ENCODE measurements around the gene ATF7. TPM values are rescaled to one million over a fixed set of nuclear protein-coding genes. Genes with fewer than 3 reads are reported as not detected.

Gene ATF7
- polyA plus RNA-seq, 2 donors, result 15.9 to 23.5 TPM

- Histone ChIP-seq H3K27me3 (ENCODE audit: control insufficient read depth in 1 of 2, insufficient read depth in 2 of 2, low read length in 2 of 2) (no peaks in the 10 kb centered on the region), H3K4me1 (ENCODE audit: control insufficient read depth in 2 of 2, insufficient read depth in 2 of 2, low read length in 1 of 2) (no peaks in the 10 kb centered on the region), H3K36me3 (ENCODE audit: control insufficient read depth in 2 of 2, insufficient read depth in 2 of 2, low read length in 1 of 2) (peaks cover 23 to 33% of the 10 kb centered on the region in 2 donors), H3K4me3 (ENCODE audit: low read depth in 1 of 2, low read length in 2 of 2) (no peak overlapping the region), H3K27ac (ENCODE audit: low read depth in 2 of 2, low read length in 1 of 2) (no peak overlapping the region), H3K9me3 (ENCODE audit: control insufficient read depth in 2 of 2, insufficient read depth in 1 of 2, low read depth in 1 of 2, low read length in 1 of 2) (no peaks in the 10 kb centered on the region)
- WGBS, 2 donors, result 82 to 88% methylated on average over 9 of the region's 9 CpGs
Observed at GRCh38 chr12:53510181-53510812, 115.9 kb downstream of the ATF7 start.

GRCh38 chr12:53508534-53509170 lies 117.5 kb downstream of the ATF7 start:
- Histone ChIP-seq H3K9me3 (ENCODE audit: control insufficient read depth in 2 of 2, insufficient read depth in 1 of 2, low read depth in 1 of 2, low read length in 1 of 2) (no peaks in the 10 kb centered on the region), H3K4me3 (ENCODE audit: low read depth in 1 of 2, low read length in 2 of 2) (no peak overlapping the region), H3K4me1 (ENCODE audit: control insufficient read depth in 2 of 2, insufficient read depth in 2 of 2, low read length in 1 of 2) (no peaks in the 10 kb centered on the region), H3K27me3 (ENCODE audit: control insufficient read depth in 1 of 2, insufficient read depth in 2 of 2, low read length in 2 of 2) (no peaks in the 10 kb centered on the region), H3K27ac (ENCODE audit: low read depth in 2 of 2, low read length in 1 of 2) (peak overlapping the region in 1 of 2 donors; percentile 44), H3K36me3 (ENCODE audit: control insufficient read depth in 2 of 2, insufficient read depth in 2 of 2, low read length in 1 of 2) (peaks cover 11 to 43% of the 10 kb centered on the region in 2 donors)
- 32% methylated on average over 7 of the region's 7 CpGs for WGBS, 2 donors

- Histone ChIP-seq H3K36me3 (ENCODE audit: control insufficient read depth in 2 of 2, insufficient read depth in 2 of 2, low read length in 1 of 2) (peaks cover 9 to 42% of the 10 kb centered on the region in 2 donors), H3K9me3 (ENCODE audit: control insufficient read depth in 2 of 2, insufficient read depth in 1 of 2, low read depth in 1 of 2, low read length in 1 of 2) (no peaks in the 10 kb centered on the region), H3K4me1 (ENCODE audit: control insufficient read depth in 2 of 2, insufficient read depth in 2 of 2, low read length in 1 of 2) (peaks cover 0 to 3% of the 10 kb centered on the region in 2 donors), H3K27me3 (ENCODE audit: control insufficient read depth in 1 of 2, insufficient read depth in 2 of 2, low read length in 2 of 2) (no peaks in the 10 kb centered on the region), H3K27ac (ENCODE audit: low read depth in 2 of 2, low read length in 1 of 2) (no peak overlapping the region), H3K4me3 (ENCODE audit: low read depth in 1 of 2, low read length in 2 of 2) (no peak overlapping the region)
- 80 to 82% methylated on average over 4 of the region's 4 CpGs for WGBS, 2 donors
Observed at GRCh38 chr12:53507603-53507885, 118.6 kb downstream of the ATF7 start.

- no peaks in the 10 kb centered on the region for H3K9me3 ChIP-seq (ENCODE audit: control insufficient read depth in 2 of 2, insufficient read depth in 1 of 2, low read depth in 1 of 2, low read length in 1 of 2)
- H3K4me3 ChIP-seq (ENCODE audit: low read depth in 1 of 2, low read length in 2 of 2), result no peak within 1 kb of the TSS
- 85 to 91% methylated on average over 9 of the region's 9 CpGs for WGBS, 2 donors
- no peak within 1 kb of the TSS for H3K27ac ChIP-seq (ENCODE audit: low read depth in 2 of 2, low read length in 1 of 2)
- peaks cover 0 to 3% of the 10 kb centered on the region in 2 donors for H3K4me1 ChIP-seq (ENCODE audit: control insufficient read depth in 2 of 2, insufficient read depth in 2 of 2, low read length in 1 of 2)
- H3K36me3 ChIP-seq (ENCODE audit: control insufficient read depth in 2 of 2, insufficient read depth in 2 of 2, low read length in 1 of 2), result peaks cover 5 to 39% of the 10 kb centered on the region in 2 donors
- H3K27me3 ChIP-seq (ENCODE audit: control insufficient read depth in 1 of 2, insufficient read depth in 2 of 2, low read length in 2 of 2), result no peaks in the 10 kb centered on the region
Observed at GRCh38 chr12:53506881-53507602, 119.1 kb downstream of the ATF7 start, which contains the start of gene NPFF. Gene NPFF, minus strand, starts transcription at chr12:53507484. Its CDS starts 10 bp downstream, at chr12:53507474.

- Histone ChIP-seq H3K27me3 (ENCODE audit: control insufficient read depth in 1 of 2, insufficient read depth in 2 of 2, low read length in 2 of 2) (no peaks in the 10 kb centered on the region), H3K4me1 (ENCODE audit: control insufficient read depth in 2 of 2, insufficient read depth in 2 of 2, low read length in 1 of 2) (peaks cover 0 to 9% of the 10 kb centered on the region in 2 donors), H3K4me3 (ENCODE audit: low read depth in 1 of 2, low read length in 2 of 2) (no peak overlapping the region), H3K27ac (ENCODE audit: low read depth in 2 of 2, low read length in 1 of 2) (no peak overlapping the region), H3K9me3 (ENCODE audit: control insufficient read depth in 2 of 2, insufficient read depth in 1 of 2, low read depth in 1 of 2, low read length in 1 of 2) (no peaks in the 10 kb centered on the region), H3K36me3 (ENCODE audit: control insufficient read depth in 2 of 2, insufficient read depth in 2 of 2, low read length in 1 of 2) (peaks cover 5 to 36% of the 10 kb centered on the region in 2 donors)
- WGBS, 2 donors, result 38 to 39% methylated on average over 2 of the region's 2 CpGs
Observed at GRCh38 chr12:53506450-53506785, 119.8 kb downstream of the ATF7 start.

- Histone ChIP-seq H3K9me3 (ENCODE audit: control insufficient read depth in 2 of 2, insufficient read depth in 1 of 2, low read depth in 1 of 2, low read length in 1 of 2) (no peaks in the 10 kb centered on the region), H3K4me1 (ENCODE audit: control insufficient read depth in 2 of 2, insufficient read depth in 2 of 2, low read length in 1 of 2) (peaks cover 0 to 9% of the 10 kb centered on the region in 2 donors), H3K36me3 (ENCODE audit: control insufficient read depth in 2 of 2, insufficient read depth in 2 of 2, low read length in 1 of 2) (peaks cover 5 to 35% of the 10 kb centered on the region in 2 donors), H3K27ac (ENCODE audit: low read depth in 2 of 2, low read length in 1 of 2) (peak overlapping the region in 1 of 2 donors; percentile 53), H3K27me3 (ENCODE audit: control insufficient read depth in 1 of 2, insufficient read depth in 2 of 2, low read length in 2 of 2) (no peaks in the 10 kb centered on the region), H3K4me3 (ENCODE audit: low read depth in 1 of 2, low read length in 2 of 2) (no peak overlapping the region)
- WGBS, 2 donors, result 79 to 83% methylated on average over 19 of the region's 19 CpGs
Observed at GRCh38 chr12:53505555-53506449, 120.4 kb downstream of the ATF7 start.

- no peaks in the 10 kb centered on the region for H3K9me3 ChIP-seq (ENCODE audit: control insufficient read depth in 2 of 2, insufficient read depth in 1 of 2, low read depth in 1 of 2, low read length in 1 of 2)
- H3K4me1 ChIP-seq (ENCODE audit: control insufficient read depth in 2 of 2, insufficient read depth in 2 of 2, low read length in 1 of 2), result peaks cover 0 to 9% of the 10 kb centered on the region in 2 donors
- no peaks in the 10 kb centered on the region for H3K27me3 ChIP-seq (ENCODE audit: control insufficient read depth in 1 of 2, insufficient read depth in 2 of 2, low read length in 2 of 2)
- WGBS, 2 donors, result 68 to 77% methylated on average over 10 of the region's 10 CpGs
- peak overlapping the region in 1 of 2 donors; percentile 53 for H3K27ac ChIP-seq (ENCODE audit: low read depth in 2 of 2, low read length in 1 of 2)
- peaks cover 5 to 31% of the 10 kb centered on the region in 2 donors for H3K36me3 ChIP-seq (ENCODE audit: control insufficient read depth in 2 of 2, insufficient read depth in 2 of 2, low read length in 1 of 2)
- no peak overlapping the region for H3K4me3 ChIP-seq (ENCODE audit: low read depth in 1 of 2, low read length in 2 of 2)
Observed at GRCh38 chr12:53505086-53505485, 121.1 kb downstream of the ATF7 start.

- no peak overlapping the region for H3K27ac ChIP-seq (ENCODE audit: low read depth in 2 of 2, low read length in 1 of 2)
- no peaks in the 10 kb centered on the region for H3K9me3 ChIP-seq (ENCODE audit: control insufficient read depth in 2 of 2, insufficient read depth in 1 of 2, low read depth in 1 of 2, low read length in 1 of 2)
- WGBS, 2 donors, result 75 to 83% methylated on average over 14 of the region's 14 CpGs
- H3K4me3 ChIP-seq (ENCODE audit: low read depth in 1 of 2, low read length in 2 of 2), result no peak overlapping the region
- H3K36me3 ChIP-seq (ENCODE audit: control insufficient read depth in 2 of 2, insufficient read depth in 2 of 2, low read length in 1 of 2), result peaks cover 5 to 31% of the 10 kb centered on the region in 2 donors
- peaks cover 0 to 9% of the 10 kb centered on the region in 2 donors for H3K4me1 ChIP-seq (ENCODE audit: control insufficient read depth in 2 of 2, insufficient read depth in 2 of 2, low read length in 1 of 2)
- no peaks in the 10 kb centered on the region for H3K27me3 ChIP-seq (ENCODE audit: control insufficient read depth in 1 of 2, insufficient read depth in 2 of 2, low read length in 2 of 2)
Observed at GRCh38 chr12:53504004-53504920, 121.9 kb downstream of the ATF7 start.

Data from esophagus (tissue), 2 donors.